HG02763 (cell line): ENCODE measurements around the gene TGFB1.
A peak's percentile ranks its signal among the peaks of the same experiment; 100 is the strongest.
"Not testable (repeated sequence)": the region's sequence is repeated elsewhere in the genome, so short reads cannot be mapped to it uniquely, and the experiment has no call there.

Experiments used
- ATAC-seq: cut with Tn5 transposase; IDR thresholded peaks from one replicate; pipeline ENCODE4 v1.9.1; 2021; ENCODE audit warnings: mild to moderate bottlenecking, moderate library complexity; ENCODE audit not compliant: unreplicated experiment

TGFB1 gene

GRCh38 chr19:41353466-41354342, at the start of gene TGFB1:
Gene TGFB1, minus strand, starts transcription at chr19:41353922. Its CDS starts 878 bp downstream, at chr19:41353044.
- peak; percentile 46 for ATAC-seq

GRCh38 chr19:41402010-41402409, 48.3 kb upstream of the TGFB1 start:
- ATAC-seq: no peak

DNA sequence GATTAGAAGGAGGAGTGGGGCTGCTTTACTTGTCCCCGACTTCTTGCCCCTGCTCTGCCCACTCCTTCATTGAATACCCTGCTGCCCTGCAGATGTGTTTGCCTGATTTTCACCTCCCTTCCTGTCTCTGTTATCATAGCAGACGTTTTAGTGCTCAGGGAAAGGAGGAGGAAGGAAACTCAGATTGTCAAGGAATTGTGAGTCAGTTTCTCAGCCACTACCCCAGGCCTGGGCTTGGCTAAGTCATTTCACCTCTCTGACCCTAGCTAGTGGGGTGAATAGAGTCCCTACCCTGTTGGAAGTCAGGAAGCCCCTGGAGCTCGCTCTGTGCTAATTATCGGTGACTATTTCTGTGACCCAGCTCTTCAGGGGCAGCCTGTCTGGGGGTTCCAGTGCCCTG, 47.8 kb upstream of the TGFB1 start:
- ATAC-seq: no peak

DNA sequence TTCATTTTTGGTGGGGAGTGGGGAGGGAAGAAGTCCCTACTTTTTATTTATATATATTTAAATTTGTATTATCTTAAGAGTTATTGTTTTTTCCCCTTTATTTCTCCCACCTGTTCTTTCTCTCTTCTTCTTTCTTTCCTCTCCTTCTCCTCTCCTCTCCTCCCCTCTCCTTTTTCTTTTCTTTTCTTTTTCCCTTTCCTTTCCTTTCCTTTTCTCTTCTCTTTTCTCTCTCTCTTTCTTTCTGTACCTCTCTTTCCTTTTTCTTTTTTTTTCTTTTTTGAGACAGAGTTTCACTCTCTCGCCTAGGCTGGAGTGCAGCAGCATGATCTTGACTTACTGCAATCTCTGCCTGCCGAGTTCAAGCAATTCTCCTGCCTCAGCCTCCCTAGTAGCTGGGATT, 45.8 kb upstream of the TGFB1 start:
- ATAC-seq: no peak

DNA sequence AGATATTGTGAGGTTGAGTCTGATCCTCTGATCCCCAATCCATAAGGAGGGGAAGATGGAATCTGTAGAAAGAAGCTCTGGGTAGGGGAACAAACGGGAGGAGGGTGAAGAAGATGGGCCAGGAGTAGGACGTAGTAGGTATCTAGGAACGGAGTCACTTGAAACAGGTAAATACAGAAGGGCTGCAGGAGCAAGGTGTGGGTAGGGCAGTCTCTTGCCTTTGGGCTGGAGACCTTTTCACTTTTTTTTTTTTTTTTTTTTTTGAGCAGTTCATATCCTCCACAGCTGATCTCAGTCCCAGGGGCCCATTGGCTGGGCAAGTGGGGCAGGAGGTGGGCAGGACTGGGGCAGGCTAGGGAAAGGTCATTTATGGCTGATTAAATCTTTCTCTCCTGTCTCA, 45.4 kb upstream of the TGFB1 start:
- no peak for ATAC-seq

DNA sequence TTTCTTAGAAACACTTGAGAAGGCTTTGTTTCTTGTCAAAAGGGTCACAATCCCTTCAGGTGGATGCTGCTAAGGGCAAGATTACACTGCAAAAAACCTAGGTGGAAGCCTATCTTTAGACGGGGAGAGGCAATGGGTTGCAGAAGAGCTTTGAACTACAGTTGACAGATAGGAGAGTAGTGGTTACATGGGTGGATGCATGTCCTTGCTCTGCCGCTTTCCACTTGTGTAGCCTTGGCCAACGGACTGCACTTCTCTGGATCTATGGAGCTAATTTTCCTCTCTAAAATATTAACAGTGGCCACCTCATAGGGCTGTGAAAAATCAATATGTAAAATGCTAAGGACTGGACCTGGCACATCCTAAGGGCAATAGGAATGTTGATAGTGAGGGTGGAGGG, 44.9 kb upstream of the TGFB1 start:
- no peak for ATAC-seq

DNA sequence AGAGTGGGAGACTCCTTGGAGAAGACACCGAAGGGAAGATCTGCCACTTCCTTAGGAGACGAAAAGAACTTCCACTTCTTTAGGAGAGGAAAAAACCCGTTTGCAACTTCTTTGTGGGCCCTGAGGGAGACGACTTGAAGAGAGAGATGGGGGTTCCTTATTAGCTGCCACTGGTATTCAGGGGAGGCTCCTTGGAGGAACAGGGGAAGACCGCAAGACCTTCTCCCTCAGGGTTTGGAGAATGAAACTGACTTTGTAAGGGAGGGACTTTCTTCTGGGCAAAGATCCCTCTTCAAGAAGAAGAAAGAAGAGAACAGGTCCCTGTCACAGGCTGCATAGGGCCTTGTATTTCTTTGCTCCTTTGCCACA, 44.3 kb upstream of the TGFB1 start:
- ATAC-seq: no peak

- peak; percentile 95 for ATAC-seq
These were observed 43.6 kb upstream of the TGFB1 start, which contains the start of the genes BCKDHA and EXOSC5 for GRCh38 chr19:41397086-41398049. Gene BCKDHA, plus strand, starts transcription at chr19:41397818. Its CDS starts 10 bp downstream, at chr19:41397828. Gene EXOSC5, minus strand, starts transcription at chr19:41397359. Its CDS starts 31 bp downstream, at chr19:41397328.

GRCh38 chr19:41395355-41395754, 41.6 kb upstream of the TGFB1 start:
- no peak for ATAC-seq

- no peak for ATAC-seq
These were observed 39.1 kb upstream of the TGFB1 start for GRCh38 chr19:41392775-41393174.

DNA sequence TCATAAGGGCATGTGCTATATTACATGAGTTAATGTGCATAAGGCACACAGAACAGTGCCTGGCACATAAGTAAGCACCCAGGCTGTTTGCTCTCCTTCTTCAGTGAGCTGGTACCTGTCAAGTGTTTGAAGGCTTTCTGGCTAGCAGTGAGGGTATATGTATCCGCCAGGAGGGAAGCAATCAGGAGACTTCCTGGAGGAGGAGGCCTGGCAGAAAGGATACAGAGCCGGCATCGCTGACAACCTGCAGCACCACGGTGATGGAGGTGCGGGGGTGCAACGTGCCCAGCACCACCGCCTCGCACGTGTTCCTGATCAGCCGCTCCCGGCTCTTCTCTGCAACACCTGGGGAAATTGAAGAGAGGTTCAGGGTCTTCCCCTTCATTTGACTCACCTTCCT, 37.9 kb upstream of the TGFB1 start:
- no peak for ATAC-seq

DNA sequence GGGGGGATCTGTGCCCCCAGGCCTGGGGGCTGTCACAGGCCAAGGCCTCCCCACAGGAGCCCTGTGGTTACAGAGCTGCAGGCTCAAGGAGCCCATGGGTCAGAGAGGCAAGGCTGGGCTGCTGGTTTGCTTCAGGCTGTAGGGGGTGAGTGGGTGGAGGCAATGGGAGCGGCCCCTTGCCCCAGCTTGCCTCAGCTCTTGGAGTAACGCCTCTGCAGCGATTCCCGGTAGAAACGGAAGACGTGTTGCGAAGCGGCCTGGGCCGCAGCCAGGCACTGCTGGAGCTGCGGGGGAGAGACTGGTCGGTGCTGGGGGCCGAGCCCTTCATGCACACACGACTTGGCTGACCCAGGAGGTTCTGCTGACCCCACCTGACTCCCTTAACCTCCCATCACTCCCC, 32.7 kb upstream of the TGFB1 start:
- ATAC-seq: no peak

DNA sequence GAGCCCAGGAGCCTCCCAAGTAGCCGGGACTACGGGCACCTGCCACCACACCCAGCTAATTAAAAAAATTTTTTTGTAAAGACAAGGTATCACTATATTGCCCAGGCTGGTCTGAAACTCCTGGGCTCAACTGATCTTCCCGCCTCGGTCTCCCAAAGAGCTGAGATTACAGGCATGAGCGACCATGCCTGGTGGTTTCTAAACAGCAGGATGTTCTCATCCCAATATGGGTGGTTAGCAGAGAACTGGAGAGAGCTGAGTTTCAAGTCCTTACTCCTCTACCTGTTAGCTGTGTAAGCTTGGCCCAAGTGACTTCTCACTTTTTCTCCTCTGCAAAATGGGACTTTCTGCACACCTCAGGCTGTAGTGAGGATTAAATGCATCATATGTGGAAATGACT, 30.6 kb upstream of the TGFB1 start:
- ATAC-seq: no peak

DNA sequence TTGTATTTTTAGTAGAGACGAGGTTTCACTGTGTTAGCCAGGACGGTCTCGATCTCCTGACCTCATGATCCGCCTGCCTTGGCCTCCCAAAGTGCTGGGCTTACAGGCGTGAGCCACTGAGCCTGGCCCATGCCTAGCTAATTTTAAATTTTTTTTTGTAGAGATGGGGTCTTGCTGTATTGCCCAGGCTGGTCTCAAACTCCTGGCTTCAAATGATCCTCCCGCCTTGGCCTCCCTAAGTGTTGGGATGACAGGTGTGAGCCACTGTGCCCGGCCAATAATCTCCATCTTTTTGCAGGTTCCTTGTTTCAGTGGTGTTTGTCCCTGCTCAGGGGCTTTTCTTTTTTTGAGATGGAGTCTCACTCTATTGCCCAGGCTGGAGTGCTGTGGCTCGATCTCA, 27.8 kb upstream of the TGFB1 start:
- ATAC-seq: not testable (repeated sequence)

DNA sequence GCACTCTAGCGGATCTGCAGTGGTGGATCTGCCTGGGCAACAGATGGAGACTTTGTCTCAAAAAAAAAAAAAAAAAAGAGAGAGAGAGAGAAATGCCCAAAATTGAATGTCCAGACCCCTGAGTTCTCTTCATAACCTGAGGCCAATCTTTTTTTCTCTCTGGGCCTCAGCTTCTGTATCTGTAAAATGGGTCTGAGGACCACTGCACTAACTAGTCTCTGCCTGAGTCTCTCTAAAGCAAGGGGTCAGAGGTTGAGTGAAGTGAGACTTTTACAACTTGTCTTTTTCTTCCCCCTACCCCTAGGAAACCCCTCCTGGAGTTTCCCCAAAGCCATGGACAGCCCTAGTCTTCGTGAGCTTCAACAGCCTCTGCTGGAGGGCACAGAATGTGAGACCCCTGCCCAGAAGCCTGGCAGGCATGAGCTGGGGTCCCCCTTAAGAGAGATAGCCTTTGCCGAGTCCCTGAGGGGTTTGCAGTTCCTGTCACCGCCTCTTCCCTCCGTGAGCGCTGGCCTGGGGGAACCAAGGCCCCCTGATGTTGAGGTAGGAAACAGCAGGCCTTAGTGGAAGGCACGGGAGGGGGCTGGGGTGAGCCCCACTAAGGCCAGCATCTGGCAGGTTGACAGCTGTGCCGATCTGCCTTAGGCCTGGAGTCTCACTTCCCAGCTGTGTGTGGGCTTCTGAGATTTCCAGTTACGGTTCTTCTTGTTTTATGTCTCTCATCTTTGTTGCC, 24.4 kb upstream of the TGFB1 start:
- ATAC-seq: no peak

DNA sequence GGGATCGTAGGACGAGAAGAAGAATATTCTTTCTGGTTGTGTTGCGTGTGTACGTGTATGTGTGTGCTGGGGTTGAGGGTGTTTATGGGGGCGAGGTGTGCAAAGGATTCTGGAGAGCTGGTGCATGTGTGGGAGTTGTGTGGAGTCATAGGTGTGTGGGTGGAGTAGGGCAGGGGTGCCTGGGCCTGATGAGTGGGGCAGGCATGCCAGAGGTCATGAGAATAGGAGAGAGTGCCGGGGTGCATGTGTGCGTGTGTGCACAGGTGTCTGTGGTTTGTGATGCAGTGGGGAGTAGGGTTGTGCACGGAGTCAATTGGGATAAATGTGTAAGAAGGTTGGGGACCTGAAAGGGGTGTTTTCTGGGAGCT, 23.3 kb upstream of the TGFB1 start:
- ATAC-seq: no peak

DNA sequence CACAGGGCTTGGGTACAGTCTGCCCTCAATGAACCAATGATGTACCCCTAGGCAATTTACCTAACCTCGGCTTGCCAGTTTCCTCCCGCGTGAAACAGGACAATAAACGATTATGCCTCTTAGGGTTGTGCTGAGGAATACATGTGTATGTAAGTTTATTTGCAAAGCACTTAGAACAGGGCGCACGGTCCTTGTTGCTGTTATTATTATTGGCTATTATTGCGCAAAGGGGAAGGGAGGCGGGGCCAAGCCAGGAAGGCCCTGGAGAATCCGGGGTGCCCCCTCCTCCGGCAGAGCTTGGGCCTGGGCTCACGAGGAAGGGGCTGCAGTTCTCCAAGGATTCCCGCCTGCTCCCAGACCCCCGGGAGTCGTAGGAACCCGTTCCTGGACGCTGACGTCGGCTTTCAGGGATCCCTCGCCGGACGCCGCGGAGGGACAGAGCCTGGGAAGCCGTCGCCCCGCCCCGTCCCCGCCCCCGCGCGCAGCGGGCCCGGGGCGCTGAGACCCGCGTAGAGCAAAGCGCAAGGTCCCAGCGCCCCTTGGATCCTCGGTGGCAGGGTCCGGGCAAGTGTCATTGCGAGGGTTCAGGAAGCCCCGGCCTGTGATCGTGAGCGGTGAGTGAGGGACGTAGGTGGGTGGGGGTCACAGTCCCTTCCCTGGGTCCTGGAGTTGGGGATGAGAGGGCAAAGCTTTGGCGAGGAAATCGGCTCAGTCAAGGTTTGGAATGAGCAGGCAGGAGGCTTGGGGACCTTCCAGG, 22.7 kb upstream of the TGFB1 start, which contains the start of gene TMEM91:
Gene TMEM91 (plus strand): TSS at position 293 of the 757 bp plus-strand sequence. CDS start 1,777 bp downstream, outside the sequence.
- ATAC-seq: no peak

- no peak for ATAC-seq
These were observed 20.3 kb upstream of the TGFB1 start for GRCh38 chr19:41373993-41374392.

DNA sequence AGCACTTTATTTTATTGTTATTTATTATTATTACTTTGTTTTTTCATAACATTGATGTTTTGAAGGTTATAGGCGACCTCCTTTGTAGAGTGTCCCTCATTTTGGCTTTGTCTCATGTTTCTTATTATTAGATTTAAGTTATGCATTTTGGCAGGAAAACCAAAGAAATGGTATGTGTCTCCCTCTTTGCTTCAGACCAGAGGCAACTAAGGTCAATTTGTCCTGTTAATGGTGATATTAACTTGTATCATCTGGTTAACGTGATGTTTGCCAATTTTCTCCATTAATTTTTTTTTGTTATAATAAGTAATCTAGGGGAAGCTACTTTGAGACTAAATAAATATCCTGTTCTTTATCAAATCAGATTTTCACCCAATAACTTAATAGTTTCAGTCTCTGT, 18.8 kb upstream of the TGFB1 start:
- no peak for ATAC-seq

GRCh38 chr19:41371541-41371940, 17.8 kb upstream of the TGFB1 start:
- no peak for ATAC-seq
